ENCODE data around the gene CAPZA3.

DNA sequence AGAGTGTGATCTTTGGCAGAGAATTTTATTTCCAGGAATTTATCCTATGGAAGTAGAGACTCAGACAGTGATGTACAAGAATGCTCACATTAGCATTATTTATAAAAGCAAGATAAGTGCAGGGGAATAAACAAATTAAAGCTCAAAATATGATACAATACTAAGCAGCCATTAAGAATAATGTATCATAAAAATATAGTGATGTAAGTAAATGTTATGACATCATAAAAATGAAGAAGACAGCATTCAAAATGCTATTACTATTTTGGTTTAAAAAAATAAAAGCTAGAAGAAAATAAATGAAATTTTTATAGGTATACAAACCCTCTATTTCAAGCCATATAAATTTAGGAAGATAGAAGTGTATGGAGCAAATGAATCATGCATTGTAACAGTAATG, 17.2 kb upstream of the CAPZA3 start:
- TF ChIP-seq, protein P1, sequence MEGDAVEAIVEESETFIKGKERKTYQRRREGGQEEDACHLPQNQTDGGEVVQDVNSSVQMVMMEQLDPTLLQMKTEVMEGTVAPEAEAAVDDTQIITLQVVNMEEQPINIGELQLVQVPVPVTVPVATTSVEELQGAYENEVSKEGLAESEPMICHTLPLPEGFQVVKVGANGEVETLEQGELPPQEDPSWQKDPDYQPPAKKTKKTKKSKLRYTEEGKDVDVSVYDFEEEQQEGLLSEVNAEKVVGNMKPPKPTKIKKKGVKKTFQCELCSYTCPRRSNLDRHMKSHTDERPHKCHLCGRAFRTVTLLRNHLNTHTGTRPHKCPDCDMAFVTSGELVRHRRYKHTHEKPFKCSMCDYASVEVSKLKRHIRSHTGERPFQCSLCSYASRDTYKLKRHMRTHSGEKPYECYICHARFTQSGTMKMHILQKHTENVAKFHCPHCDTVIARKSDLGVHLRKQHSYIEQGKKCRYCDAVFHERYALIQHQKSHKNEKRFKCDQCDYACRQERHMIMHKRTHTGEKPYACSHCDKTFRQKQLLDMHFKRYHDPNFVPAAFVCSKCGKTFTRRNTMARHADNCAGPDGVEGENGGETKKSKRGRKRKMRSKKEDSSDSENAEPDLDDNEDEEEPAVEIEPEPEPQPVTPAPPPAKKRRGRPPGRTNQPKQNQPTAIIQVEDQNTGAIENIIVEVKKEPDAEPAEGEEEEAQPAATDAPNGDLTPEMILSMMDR (conservative IDR thresholded peaks at IDR 0.05; ENCODE audit: low read depth, low read length): no peak
- TF ChIP-seq EZH2 (IDR thresholded peaks at IDR 0.05; ENCODE audit: low read length, unreplicated experiment): no peak
- no peak for TF ChIP-seq EZH2phosphoT487 (IDR thresholded peaks at IDR 0.05; ENCODE audit: borderline replicate concordance, low read length)

Data from PC-3 (cell line).